Renal pelvis (tissue), 12 donors: ENCODE data around the gene CTNS. TPM values are rescaled to one million over a fixed set of nuclear protein-coding genes. Genes with fewer than 3 reads are reported as not detected.

Experiments used
- DNase-seq: peaks from one replicate; pipeline ENCODE4 v3.0.0-alpha.2; 2013
- long read RNA-seq, 16 experiments: transcript quantifications; one replicate each; lab custom pipeline, GENCODE V29; 2026
- polyA plus RNA-seq, 3 donors: library from polyadenylated mRNA; unstranded; fragments of 120-200 nt; gene quantifications; one replicate each; pipeline ENCODE4 v1.2.1, GENCODE V29; 2013; ENCODE audit not compliant: insufficient read length in 3 of 3

Gene CTNS
- 10 to 100 TPM; 20.9 to 25.4 (median 24.5) TPM for polyA plus RNA-seq
- long read RNA-seq, donor 1, partial matches to known transcripts: 5 of 10 reads
- long read RNA-seq, donor 1, other reads (novel, unspliced or antisense): 0 of 10 reads
- long read RNA-seq, donor 2, partial matches to known transcripts: 31 of 126 reads
- long read RNA-seq, donor 2, other reads (novel, unspliced or antisense): 93 of 126 reads
- long read RNA-seq, donor 3, partial matches to known transcripts: 0 of 3 reads
- long read RNA-seq, donor 3, other reads (novel, unspliced or antisense): 0 of 3 reads
- long read RNA-seq, donor 4, partial matches to known transcripts: 101 of 132 reads
- long read RNA-seq, donor 4, other reads (novel, unspliced or antisense): 31 of 132 reads
- long read RNA-seq, donor 5, partial matches to known transcripts: 0 of 3 reads
- long read RNA-seq, donor 5, other reads (novel, unspliced or antisense): 0 of 3 reads
- long read RNA-seq, donor 6, partial matches to known transcripts: 0 of 4 reads
- long read RNA-seq, donor 6, other reads (novel, unspliced or antisense): 0 of 4 reads
- long read RNA-seq, donor 7, partial matches to known transcripts: 6 of 7 reads
- long read RNA-seq, donor 7, other reads (novel, unspliced or antisense): 0 of 7 reads
- long read RNA-seq, donor 8: 0 reads
- long read RNA-seq, donor 9, partial matches to known transcripts: 0 of 1 reads
- long read RNA-seq, donor 9, other reads (novel, unspliced or antisense): 0 of 1 reads
- long read RNA-seq, donor 10, partial matches to known transcripts: 77 of 85 reads
- long read RNA-seq, donor 10, other reads (novel, unspliced or antisense): 5 of 85 reads
- long read RNA-seq, donor 11, partial matches to known transcripts: 0 of 1 reads
- long read RNA-seq, donor 11, other reads (novel, unspliced or antisense): 0 of 1 reads
- long read RNA-seq, donor 12, partial matches to known transcripts: 27 of 135 reads
- long read RNA-seq, donor 12, other reads (novel, unspliced or antisense): 104 of 135 reads
- long read RNA-seq, donor 13, partial matches to known transcripts: 9 of 34 reads
- long read RNA-seq, donor 13, other reads (novel, unspliced or antisense): 25 of 34 reads
- long read RNA-seq, donor 14: 0 reads
- long read RNA-seq, donor 15: 0 reads
- long read RNA-seq, donor 16, transcript CTNS-201 (12 exons, 2,866 nt): major isoform, 5 of 97 reads
- long read RNA-seq, donor 16, partial matches to known transcripts: 15 of 97 reads
- long read RNA-seq, donor 16, other reads (novel, unspliced or antisense): 77 of 97 reads

GRCh38 chr17:3636154-3636907 is at the start of gene CTNS, which contains the start of gene SHPK:
TSS of gene CTNS (plus strand) at chr17:3636760. CDS start at chr17:3640207, 3,447 bp downstream.
TSS of gene SHPK (minus strand) at chr17:3636250. CDS start at chr17:3636219, 31 bp downstream.
- peak; percentile 97 for DNase-seq

GRCh38 chr17:3589784-3590183 is 46.8 kb upstream of the CTNS start:
- no peak for DNase-seq

- no peak for DNase-seq
Observed at GRCh38 chr17:3590231-3590630, 46.3 kb upstream of the CTNS start.

GRCh38 chr17:3590768-3591167 is 45.8 kb upstream of the CTNS start:
- no peak for DNase-seq

DNA sequence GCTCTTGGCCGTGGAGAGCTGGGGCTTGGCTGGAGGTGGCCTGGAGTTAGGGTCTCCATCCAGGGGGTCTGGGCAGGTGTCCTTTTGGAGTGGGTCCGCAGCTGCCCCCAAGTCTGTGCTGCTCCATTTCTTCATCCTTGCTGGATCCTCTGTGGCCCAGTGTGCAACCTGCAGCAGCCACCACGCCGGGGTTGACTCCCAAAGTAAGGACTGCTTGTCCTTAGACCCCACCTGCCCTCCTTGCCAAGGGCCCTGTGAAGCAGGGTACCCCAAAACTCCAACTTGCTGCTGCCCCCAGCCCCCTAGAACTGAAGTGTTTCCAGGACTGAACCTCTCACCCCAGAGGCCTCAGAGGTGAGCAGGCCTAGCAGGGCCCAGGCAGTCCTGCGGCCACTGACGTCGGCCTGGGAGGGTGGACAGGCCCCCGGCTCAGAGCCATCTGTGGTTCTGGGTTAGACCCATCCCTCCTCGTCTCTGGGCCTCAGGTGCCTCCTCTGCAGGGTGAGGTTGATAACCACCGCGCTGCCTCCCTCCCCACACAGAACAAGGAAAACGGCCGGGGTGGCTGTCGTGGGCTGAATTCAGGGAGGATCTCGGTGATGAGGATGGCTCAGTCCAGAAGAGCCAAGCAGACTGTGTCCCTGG is 44.2 kb upstream of the CTNS start:
- DNase-seq: no peak

DNA sequence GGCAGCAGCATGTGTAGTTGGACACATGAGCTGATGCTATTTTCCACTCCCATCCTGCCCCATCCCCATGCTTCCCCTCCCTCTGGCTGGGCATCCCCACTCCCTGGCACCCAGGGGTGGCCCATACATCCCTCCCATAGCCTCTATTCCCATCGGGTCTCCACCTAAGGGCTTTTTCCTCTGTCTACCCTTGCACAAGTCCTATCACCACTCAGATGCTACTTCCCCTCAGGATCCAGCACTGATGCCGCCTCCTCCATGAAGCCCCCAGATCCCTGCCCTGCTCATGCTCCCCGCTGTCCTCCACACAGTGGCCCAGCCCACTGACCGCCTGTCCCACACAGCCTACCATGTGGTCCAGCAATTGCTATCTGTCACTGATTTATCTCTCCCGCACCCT is 43.2 kb upstream of the CTNS start:
- no peak for DNase-seq

DNA sequence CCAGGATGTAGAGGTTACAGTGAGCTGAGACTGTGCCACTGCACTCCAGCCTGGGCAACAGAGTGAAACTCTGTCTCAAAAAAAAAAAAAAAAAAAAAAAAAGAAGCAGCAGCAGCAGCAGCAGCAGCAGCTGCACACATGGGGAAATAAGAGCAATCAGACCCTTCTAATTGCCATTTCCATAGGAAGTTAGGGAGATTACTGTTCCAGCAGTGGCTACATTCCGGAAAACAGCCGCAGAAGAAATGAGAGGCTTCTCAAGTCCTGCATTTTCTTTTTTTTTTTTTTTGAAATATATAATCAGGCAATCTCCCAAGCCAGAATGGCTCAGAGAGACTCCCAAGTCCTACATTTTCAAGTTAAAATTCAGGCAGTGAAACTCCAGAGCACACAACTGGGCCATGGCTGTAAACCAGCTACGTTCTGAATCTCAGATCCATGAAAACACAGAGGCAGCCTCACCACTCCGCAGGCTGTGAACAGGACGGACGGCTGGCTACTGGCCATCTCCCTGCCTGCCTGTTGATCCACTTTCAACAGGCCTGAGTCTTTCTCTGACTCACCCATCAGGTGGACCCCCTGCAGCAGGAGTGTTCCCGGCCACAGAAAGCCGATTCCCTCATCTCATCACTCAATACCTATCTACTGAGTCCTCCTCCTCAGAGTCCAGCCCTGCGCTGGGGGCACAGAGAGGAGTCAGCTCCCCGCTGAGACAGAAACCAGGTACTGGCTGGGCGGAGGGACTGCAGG is 42.3 kb upstream of the CTNS start:
- no peak for DNase-seq

- no peak for DNase-seq
Observed at GRCh38 chr17:3594976-3595375, 41.6 kb upstream of the CTNS start.

- DNase-seq: no peak
Observed at GRCh38 chr17:3596804-3597464, 39.6 kb upstream of the CTNS start.

DNA sequence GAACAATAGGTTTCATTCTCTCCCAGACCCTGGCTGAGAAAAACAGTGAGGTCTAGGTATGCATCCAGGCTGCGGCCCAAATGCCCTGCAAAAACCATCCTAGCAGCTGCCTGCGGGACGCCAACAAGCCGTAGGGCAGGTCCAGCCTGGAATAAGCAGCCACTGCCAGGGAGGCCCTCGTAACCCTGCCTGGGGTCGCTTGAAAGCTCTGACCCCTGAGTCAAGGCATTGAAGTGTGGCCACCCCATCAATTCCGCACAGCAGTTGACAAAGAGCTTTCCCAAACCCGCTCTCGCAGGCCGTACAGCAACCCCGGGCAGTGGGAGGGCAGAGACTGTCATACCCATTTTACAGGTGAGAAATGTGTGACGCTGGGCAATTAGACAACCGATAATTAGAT is 38.5 kb upstream of the CTNS start:
- no peak for DNase-seq

- no peak for DNase-seq
Observed at GRCh38 chr17:3600529-3601205, 35.9 kb upstream of the CTNS start.

DNA sequence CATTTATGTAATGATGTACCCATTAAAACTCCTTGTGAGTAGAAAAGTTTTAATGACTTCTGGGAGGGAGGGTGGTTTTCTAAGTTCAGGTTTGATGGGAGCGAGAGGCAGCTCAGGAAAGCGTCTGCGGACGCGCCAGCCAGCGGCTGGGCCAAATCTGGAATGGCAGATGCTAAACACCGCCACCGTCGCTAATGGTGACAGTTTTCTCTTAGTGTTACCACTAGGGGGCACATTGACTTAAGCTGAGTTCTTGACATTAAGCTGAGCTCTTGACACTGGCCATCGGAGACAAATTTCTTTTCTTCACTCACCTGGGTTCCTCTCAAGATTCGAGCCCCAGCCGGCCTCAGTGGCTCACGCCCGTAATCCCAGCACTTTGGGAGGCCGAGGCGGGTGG is 34.1 kb upstream of the CTNS start:
- peak; percentile 12 for DNase-seq

DNA sequence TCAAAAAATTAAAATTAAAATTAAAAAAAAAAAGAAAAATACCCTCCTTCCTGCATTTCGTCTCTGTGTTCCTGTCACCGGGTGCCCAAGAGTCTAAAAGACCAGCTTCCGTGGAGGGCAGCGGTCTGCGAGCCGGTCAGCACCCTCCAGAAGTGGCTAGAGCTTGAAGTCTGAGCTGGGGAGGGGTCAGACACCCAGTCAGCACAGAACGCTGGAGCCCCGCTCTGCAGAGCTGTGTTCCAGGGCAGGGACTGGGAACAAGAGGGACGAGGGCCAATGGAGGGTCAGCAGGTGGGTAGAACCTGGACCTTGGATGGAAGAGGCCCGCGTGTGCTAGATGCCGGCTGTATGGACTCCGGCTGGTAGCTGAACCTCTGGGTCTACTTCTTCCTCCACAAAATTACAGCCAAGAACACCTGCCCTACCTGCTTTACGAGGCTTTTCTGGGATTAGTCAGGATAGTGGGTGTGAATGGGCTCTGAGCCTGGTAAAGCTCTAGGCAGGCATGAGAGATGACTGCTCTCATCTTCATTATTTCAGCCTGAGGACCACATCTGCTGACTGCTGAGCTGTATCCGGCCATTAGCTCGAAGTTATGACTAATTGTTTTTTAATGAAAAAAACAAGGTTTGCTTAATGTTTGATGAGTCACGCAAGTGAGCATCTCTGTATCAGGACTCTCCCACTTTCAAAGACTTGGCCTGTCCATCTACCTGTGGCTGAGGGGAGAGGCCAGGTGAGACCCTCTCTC is 33.3 kb upstream of the CTNS start:
- DNase-seq: no peak

GRCh38 chr17:3603870-3604259 is 32.7 kb upstream of the CTNS start:
- DNase-seq: no peak

GRCh38 chr17:3609689-3610088 is 26.9 kb upstream of the CTNS start:
- DNase-seq: no peak

DNA sequence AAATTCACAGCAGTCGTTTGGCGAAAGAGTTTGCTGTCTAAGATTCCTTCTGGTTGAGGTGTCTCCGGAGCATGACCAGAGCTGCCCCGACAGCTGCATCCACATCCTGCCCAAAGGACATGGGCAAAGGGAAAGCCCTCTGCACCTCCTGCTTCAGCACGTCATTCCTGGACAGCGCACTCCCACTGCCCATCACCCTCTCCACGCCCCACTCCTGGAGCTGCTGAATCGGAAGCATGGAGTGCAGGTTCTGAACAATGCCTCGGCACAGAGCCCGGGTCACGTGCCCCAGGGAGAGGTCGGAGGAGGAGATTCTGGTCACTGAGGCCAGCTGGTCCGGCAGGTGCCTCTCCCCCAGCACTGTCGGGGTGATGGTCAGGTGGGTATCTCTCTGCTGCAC is 26.0 kb upstream of the CTNS start:
- DNase-seq: no peak

DNA sequence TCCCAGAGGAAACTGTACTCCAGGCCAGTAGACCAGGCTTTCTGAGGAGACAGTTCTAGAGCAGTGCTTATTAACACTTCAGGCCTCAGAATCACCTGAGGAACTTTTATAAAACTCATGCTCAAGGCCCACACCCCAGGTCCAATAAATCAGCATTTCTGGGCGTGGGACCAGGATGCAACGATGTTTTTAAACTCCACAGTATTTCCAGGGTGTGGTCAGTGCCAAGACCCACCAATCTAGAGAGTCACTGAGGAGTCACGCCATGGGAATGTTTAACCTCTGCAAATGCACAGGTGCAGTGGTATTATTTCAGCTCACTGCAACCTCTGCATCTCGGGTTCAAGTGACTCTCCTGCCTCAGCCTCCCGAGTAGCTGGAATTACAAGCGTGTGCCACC is 23.4 kb upstream of the CTNS start:
- DNase-seq: no peak
